HepG2 (cell line): Measurements from ENCODE around the gene TMEM129. TPM values are rescaled to one million over a fixed set of nuclear protein-coding genes. Genes with fewer than 3 reads are reported as not detected.

Experiments used
- ATAC-seq: fragments of 200-7000 bp; cut with Tn5 transposase; 3 replicates; pipeline ENCODE4 v1.9.1; 2020; ENCODE audit warnings: mild to moderate bottlenecking, moderate library complexity
- BruUV-seq: library from RNA; stranded (reverse); fragments of 400-500 nt; replicated peaks from 2 replicates; lab custom pipeline; 2021; lab: Mats Ljungman, UMichigan
- CTCF ChIA-PET: fragments of 300-600 bp; formaldehyde crosslinking; extraction: SDS; loops from one replicate; lab custom pipeline; 2021; ENCODE audit warnings: low total read pairs, inconsistent platforms, low intra/inter-chr PET ratio; lab: Yijun Ruan, JAX
- POLR2A ChIA-PET: fragments of 350-600 bp; sonication (Branson Sonifier 250); formaldehyde crosslinking; loops from one replicate; lab custom pipeline; 2020; ENCODE audit warnings: antibody characterized with exemption, inconsistent platforms; lab: Yijun Ruan, JAX
- DNase-seq: peaks from one replicate; pipeline ENCODE4 v3.0.0-alpha.2; 2015; ENCODE audit warnings: low spot score
- FAIRE-seq: peaks from 3 replicates; lab custom pipeline; 2011; peaks lifted over from hg19 to GRCh38; lab: Jason Lieb, UNC
- H2AFZ ChIP-seq: one replicate; pipeline ENCODE4 v1.6.1; 2011; ENCODE audit warnings: low read length, inconsistent platforms
- H3K27ac ChIP-seq: fragments of 300-600 bp; 3 replicates; pipeline ENCODE4 v1.8.0; 2011; ENCODE audit warnings: mixed run types, mild to moderate bottlenecking, mixed read lengths, low read length, inconsistent platforms; ENCODE audit not compliant: insufficient read depth; ENCODE audit errors: extremely low read length
- H3K27me3 ChIP-seq, 2 experiments: fragments of 200-600 bp in 1 of 2; 2 replicates in 1 of 2; 3 replicates in 1 of 2; pipeline versions ENCODE4 v1.6.0 to v1.8.0; 2011; ENCODE audit warnings: low read length in 2 of 2, mild to moderate bottlenecking in 2 of 2, moderate library complexity in 2 of 2, inconsistent platforms in 1 of 2; ENCODE audit not compliant: insufficient read depth in 2 of 2, control insufficient read depth in 1 of 2
- H3K36me3 ChIP-seq, 2 experiments: fragments of 200-600 bp in 1 of 2; replicated peaks in 1 of 2; 2 replicates in 1 of 2; 3 replicates in 1 of 2; pipeline versions ENCODE4 v1.5.1 to v1.8.0; 2011; ENCODE audit warnings: low read length in 2 of 2, inconsistent platforms in 1 of 2; ENCODE audit not compliant: insufficient read depth in 2 of 2, control insufficient read depth in 1 of 2
- H3K4me1 ChIP-seq: 2 replicates; pipeline ENCODE4 v1.5.1; 2012; ENCODE audit warnings: low read length, inconsistent platforms; ENCODE audit not compliant: insufficient read depth
- H3K4me2 ChIP-seq: 2 replicates; pipeline ENCODE4 v1.6.0; 2011; ENCODE audit warnings: low read depth, low read length, inconsistent platforms
- H3K4me3 ChIP-seq, 3 experiments: fragments of 200-600 bp in 1 of 3; sonication (generic), shearing (Covaris generic) in 1 of 3; replicated peaks in 1 of 3; 2 replicates each; pipeline ENCODE4 v1.5.1; 2011 to 2016; ENCODE audit warnings: low read length in 3 of 3, inconsistent platforms in 2 of 3, low read depth in 2 of 3, mild to moderate bottlenecking in 2 of 3, control low read depth in 1 of 3, mixed read lengths in 1 of 3; ENCODE audit not compliant: insufficient read depth in 1 of 3
- H3K79me2 ChIP-seq: one replicate; pipeline ENCODE4 v1.6.1; 2011; ENCODE audit warnings: low read length, inconsistent platforms; ENCODE audit not compliant: insufficient read depth
- H3K9ac ChIP-seq: 2 replicates; pipeline ENCODE4 v1.6.0; 2011; ENCODE audit warnings: mild to moderate bottlenecking, low read depth, low read length, inconsistent platforms; ENCODE audit not compliant: insufficient read depth
- H3K9me3 ChIP-seq: 2 replicates; pipeline ENCODE4 v1.5.1; 2012; ENCODE audit warnings: mild to moderate bottlenecking, low read length
- H4K20me1 ChIP-seq: 2 replicates; pipeline ENCODE4 v1.6.0; 2011; ENCODE audit warnings: inconsistent platforms, mild to moderate bottlenecking, low read length, moderate library complexity; ENCODE audit not compliant: insufficient read depth
- AGO1 ChIP-seq: fragments of 200-400 bp; formaldehyde crosslinking; IDR thresholded peaks from 2 replicates; pipeline ENCODE4 v1.6.1; 2017; ENCODE audit warnings: mild to moderate bottlenecking, low read depth, low read length, moderate library complexity; ENCODE audit not compliant: poor library complexity, severe bottlenecking
- ATRX ChIP-seq: sonication (generic); formaldehyde crosslinking; IDR thresholded peaks from 2 replicates; pipeline ENCODE4 v1.4.0; 2020; ENCODE audit warnings: missing genetic modification reagents, borderline replicate concordance
- FOXP1 ChIP-seq, 2 experiments: fragments of 450-650 bp in 1 of 2; IDR thresholded peaks; 2 replicates each; pipeline ENCODE4 v1.6.1; 2017 to 2018; ENCODE audit warnings: antibody characterized with exemption in 1 of 2
- HOXD1 ChIP-seq: sonication (generic); formaldehyde crosslinking; IDR thresholded peaks from 2 replicates; pipeline ENCODE4 v1.5.0; 2020; ENCODE audit warnings: missing genetic modification reagents
- SOX6 ChIP-seq, 2 experiments: fragments of 450-650 bp in 1 of 2; sonication (generic) in 1 of 2; formaldehyde crosslinking in 1 of 2; IDR thresholded peaks; 2 replicates each; pipeline versions ENCODE4 v1.4.0 to v1.6.1; 2017 to 2020; ENCODE audit warnings: antibody characterized with exemption in 1 of 2, mild to moderate bottlenecking in 1 of 2, missing genetic modification reagents in 1 of 2
- ZBTB7A ChIP-seq: sonication (generic); formaldehyde crosslinking; IDR thresholded peaks from 2 replicates; pipeline ENCODE4 v1.8.0; 2022; ENCODE audit warnings: mild to moderate bottlenecking, missing genetic modification reagents
- ZFX ChIP-seq: sonication (generic); formaldehyde crosslinking; IDR thresholded peaks from 2 replicates; pipeline ENCODE4 v1.4.0; 2020; ENCODE audit warnings: mild to moderate bottlenecking, low read depth, missing genetic modification reagents, moderate library complexity
- ZNF292 ChIP-seq: sonication (generic); formaldehyde crosslinking; IDR thresholded peaks from 2 replicates; pipeline ENCODE4 v1.8.1; 2022; ENCODE audit warnings: mild to moderate bottlenecking, low read depth, missing genetic modification reagents, borderline replicate concordance
- WGBS: methylation state at CpG from one replicate; pipeline ENCODE4 v1.1.6; 2017; ENCODE audit warnings: low lambda C conversion rate; 5-methylcytosine and 5-hydroxymethylcytosine counted together
- in situ Hi-C: cut with HindIII; loops from 2 replicates; pipeline ENCODE4 v1.10.0; 2017; ENCODE audit warnings: low pct_unique_long_range_greater_than_20kb; ENCODE audit not compliant: extremely low pct_ligation_motif_present
- intact Hi-C: fragments of 100-400 bp; cut with micrococcal nuclease; formaldehyde crosslinking; loops from one replicate; pipeline ENCODE4 v1.10.0; 2022; ENCODE audit not compliant: unreplicated experiment
- polyA plus RNA-seq, 8 experiments: library from polyadenylated mRNA; depleted of rRNA in 3 of 8; stranded (reverse) in 7 of 8; unstranded in 1 of 8; fragments of >200 nt; fragmentation: Illumina TruSeq in 4 of 8; extraction: Trizol in 4 of 8; gene quantifications; 2 replicates each; pipeline versions ENCODE4 v1.2.1 to v1.2.3, GENCODE V29; 2011 to 2016; ENCODE audit warnings: low read depth in 4 of 8, missing spikeins in 1 of 8, mixed read lengths in 1 of 8; ENCODE audit not compliant: insufficient read depth in 1 of 8
- total RNA-seq, 5 experiments: library from RNA; depleted of rRNA; stranded (reverse); fragments of >200 nt; fragmentation: Illumina TruSeq; extraction: Trizol; gene quantifications; 2 replicates each; pipeline ENCODE4 v1.2.3, GENCODE V29; 2016; ENCODE audit warnings: low read depth in 1 of 5
- TF ChIP-seq, protein P1 (sequence below): sonication (generic); formaldehyde crosslinking; IDR thresholded peaks from 2 replicates; pipeline ENCODE4 v1.8.1; 2023; ENCODE audit warnings: mild to moderate bottlenecking, missing genetic modification reagents
- TF ChIP-seq, protein P2 (sequence below): IDR thresholded peaks from 2 replicates; pipeline ENCODE4 v1.6.1; 2016; ENCODE audit warnings: mild to moderate bottlenecking
- TF ChIP-seq, protein P3 (sequence below): sonication (generic); formaldehyde crosslinking; IDR thresholded peaks from 2 replicates; pipeline ENCODE4 v1.8.1; 2023; ENCODE audit warnings: mild to moderate bottlenecking, moderate library complexity, missing genetic modification reagents
- TF ChIP-seq, protein P4 (sequence below): sonication (generic); formaldehyde crosslinking; IDR thresholded peaks from 2 replicates; pipeline ENCODE4 v1.4.0; 2020; ENCODE audit warnings: missing genetic modification reagents, borderline replicate concordance

Gene TMEM129
- total and polyA plus RNA-seq, 2 of the 13 experiments (the other 11 are each of a cell fraction or from before 2014, with no cell fraction given), result 19.0 to 25.8 TPM

DNA sequence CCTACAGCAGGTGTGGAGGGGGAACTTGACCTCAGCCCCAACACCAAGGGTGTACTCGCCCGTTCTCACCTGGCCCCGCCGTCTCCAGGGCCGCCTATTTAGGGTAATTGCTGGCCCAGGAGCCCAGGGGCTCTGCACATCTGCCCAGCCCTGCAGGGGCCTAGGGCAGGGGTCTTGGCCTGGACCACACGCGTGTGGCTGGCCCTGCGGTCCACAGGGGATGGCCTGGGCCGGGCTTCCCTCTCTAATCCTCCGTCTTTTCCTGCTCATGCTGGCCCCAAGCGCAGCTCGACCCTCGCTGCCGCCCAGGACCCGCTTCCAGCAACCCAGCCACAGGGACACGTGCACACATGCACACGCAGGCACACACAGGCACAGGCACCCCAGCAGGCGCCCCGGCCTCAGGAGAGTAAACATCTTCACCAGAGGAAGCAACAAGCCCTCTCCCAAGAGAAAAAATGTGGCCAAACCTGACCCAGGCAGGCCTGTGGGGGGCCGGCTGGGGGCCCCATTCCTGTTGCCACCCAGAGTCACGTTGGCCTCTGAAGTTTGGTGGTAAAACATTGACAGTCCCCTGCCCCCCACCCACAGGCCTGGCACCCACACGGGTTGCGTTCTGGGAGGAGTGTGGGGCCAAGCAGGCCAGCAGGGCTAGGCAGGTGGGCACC, 47.4 kb upstream of the TMEM129 start:
- ATAC-seq (no peak; the same call in 2 of the 3 replicates), FAIRE-seq (no peak), DNase-seq (peak; percentile 35)
- no peak overlapping the region for H2AFZ ChIP-seq
- H3K4me1 ChIP-seq, result peaks cover 86% of the 10 kb centered on the region
- H3K27me3 ChIP-seq, result no peaks in the 10 kb centered on the region
- ChIA-PET POLR2A (interaction anchor here (0.6 to 34.3 kb wide), 9 partner anchors 11 to 102 kb away, joined by 3 to 1258 read pairs (median 11); partner anchors contain the start of genes FGFR3 and NSD2), CTCF (interaction anchor here (1.3 to 1.8 kb wide), 2 partner anchors 22 to 41 kb away, joined by 5 read pairs; no protein-coding TSS in a partner anchor)
- WGBS, result 10% methylated on average over 5 of the region's 23 CpGs
- H3K4me3 ChIP-seq, result peak overlapping the region; percentile 51 to 67 (median 59)
- no peaks in the 10 kb centered on the region for H3K36me3 ChIP-seq
- H3K4me2 ChIP-seq, result peak overlapping the region; percentile 94
- peak overlapping the region; percentile 72 for H3K9ac ChIP-seq
- no peaks in the 10 kb centered on the region for H4K20me1 ChIP-seq
- in situ Hi-C loops, result no loop called here
- peak overlapping the region; percentile 83 for H3K27ac ChIP-seq
- H3K79me2 ChIP-seq, result no peaks in the 10 kb centered on the region
- no peaks in the 10 kb centered on the region for H3K9me3 ChIP-seq
- no TSS peak for BruUV-seq
- intact Hi-C loops, result no loop called here
- TF ChIP-seq ZBTB7A (CRISPR knock-in tag), result peak; percentile 66
- TF ChIP-seq SOX6 (IDR thresholded peaks at IDR 0.05), result no peak
- peak; percentile 40; the same call in 1 of the 2 replicates for TF ChIP-seq SOX6 (CRISPR knock-in tag; IDR thresholded peaks at IDR 0.05)
- TF ChIP-seq FOXP1 (IDR thresholded peaks at IDR 0.05), result no peak
- TF ChIP-seq FOXP1 (CRISPR knock-in tag; IDR thresholded peaks at IDR 0.05), result peak; percentile 71
- peak; percentile 89 for TF ChIP-seq AGO1
- peak; percentile 58; the same call in 1 of the 2 replicates for TF ChIP-seq ZFX
- TF ChIP-seq, protein P1, sequence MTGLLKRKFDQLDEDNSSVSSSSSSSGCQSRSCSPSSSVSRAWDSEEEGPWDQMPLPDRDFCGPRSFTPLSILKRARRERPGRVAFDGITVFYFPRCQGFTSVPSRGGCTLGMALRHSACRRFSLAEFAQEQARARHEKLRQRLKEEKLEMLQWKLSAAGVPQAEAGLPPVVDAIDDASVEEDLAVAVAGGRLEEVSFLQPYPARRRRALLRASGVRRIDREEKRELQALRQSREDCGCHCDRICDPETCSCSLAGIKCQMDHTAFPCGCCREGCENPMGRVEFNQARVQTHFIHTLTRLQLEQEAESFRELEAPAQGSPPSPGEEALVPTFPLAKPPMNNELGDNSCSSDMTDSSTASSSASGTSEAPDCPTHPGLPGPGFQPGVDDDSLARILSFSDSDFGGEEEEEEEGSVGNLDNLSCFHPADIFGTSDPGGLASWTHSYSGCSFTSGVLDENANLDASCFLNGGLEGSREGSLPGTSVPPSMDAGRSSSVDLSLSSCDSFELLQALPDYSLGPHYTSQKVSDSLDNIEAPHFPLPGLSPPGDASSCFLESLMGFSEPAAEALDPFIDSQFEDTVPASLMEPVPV (CRISPR knock-in tag), result 0 out of 2 replicates have a peak, but pooled peaks have one; percentile 85
- 0 out of 2 replicates have a peak, but pooled peaks have one; percentile 56 for TF ChIP-seq ZNF292 (CRISPR knock-in tag)
- TF ChIP-seq, protein P2, sequence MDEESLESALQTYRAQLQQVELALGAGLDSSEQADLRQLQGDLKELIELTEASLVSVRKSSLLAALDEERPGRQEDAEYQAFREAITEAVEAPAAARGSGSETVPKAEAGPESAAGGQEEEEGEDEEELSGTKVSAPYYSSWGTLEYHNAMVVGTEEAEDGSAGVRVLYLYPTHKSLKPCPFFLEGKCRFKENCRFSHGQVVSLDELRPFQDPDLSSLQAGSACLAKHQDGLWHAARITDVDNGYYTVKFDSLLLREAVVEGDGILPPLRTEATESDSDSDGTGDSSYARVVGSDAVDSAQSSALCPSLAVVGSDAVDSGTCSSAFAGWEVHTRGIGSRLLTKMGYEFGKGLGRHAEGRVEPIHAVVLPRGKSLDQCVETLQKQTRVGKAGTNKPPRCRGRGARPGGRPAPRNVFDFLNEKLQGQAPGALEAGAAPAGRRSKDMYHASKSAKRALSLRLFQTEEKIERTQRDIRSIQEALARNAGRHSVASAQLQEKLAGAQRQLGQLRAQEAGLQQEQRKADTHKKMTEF (CRISPR knock-in tag), result peak; percentile 46; the same call in 1 of the 2 replicates
- TF ChIP-seq, protein P3, sequence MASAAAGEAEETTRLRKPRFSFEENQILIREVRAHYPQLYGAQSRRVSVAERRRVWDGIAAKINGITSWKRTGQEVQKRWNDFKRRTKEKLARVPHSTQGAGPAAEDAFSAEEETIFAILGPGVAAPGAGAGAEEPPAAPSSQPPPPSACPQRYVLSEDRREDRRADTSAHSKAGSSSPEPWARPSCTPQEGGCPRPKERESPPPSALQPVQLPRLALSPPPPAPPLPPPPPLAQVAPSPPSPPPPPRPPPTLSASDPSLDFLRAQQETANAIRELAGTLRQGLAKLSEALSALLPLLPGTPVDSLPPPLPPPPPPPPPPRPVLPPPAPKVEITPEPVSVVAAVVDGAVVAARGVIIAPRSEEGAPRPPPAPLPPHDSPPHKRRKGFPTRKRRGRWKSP, result 0 out of 2 replicates have a peak, but pooled peaks have one; percentile 52
- TF ChIP-seq ATRX (CRISPR knock-in tag), result no peak
- TF ChIP-seq, protein P4, sequence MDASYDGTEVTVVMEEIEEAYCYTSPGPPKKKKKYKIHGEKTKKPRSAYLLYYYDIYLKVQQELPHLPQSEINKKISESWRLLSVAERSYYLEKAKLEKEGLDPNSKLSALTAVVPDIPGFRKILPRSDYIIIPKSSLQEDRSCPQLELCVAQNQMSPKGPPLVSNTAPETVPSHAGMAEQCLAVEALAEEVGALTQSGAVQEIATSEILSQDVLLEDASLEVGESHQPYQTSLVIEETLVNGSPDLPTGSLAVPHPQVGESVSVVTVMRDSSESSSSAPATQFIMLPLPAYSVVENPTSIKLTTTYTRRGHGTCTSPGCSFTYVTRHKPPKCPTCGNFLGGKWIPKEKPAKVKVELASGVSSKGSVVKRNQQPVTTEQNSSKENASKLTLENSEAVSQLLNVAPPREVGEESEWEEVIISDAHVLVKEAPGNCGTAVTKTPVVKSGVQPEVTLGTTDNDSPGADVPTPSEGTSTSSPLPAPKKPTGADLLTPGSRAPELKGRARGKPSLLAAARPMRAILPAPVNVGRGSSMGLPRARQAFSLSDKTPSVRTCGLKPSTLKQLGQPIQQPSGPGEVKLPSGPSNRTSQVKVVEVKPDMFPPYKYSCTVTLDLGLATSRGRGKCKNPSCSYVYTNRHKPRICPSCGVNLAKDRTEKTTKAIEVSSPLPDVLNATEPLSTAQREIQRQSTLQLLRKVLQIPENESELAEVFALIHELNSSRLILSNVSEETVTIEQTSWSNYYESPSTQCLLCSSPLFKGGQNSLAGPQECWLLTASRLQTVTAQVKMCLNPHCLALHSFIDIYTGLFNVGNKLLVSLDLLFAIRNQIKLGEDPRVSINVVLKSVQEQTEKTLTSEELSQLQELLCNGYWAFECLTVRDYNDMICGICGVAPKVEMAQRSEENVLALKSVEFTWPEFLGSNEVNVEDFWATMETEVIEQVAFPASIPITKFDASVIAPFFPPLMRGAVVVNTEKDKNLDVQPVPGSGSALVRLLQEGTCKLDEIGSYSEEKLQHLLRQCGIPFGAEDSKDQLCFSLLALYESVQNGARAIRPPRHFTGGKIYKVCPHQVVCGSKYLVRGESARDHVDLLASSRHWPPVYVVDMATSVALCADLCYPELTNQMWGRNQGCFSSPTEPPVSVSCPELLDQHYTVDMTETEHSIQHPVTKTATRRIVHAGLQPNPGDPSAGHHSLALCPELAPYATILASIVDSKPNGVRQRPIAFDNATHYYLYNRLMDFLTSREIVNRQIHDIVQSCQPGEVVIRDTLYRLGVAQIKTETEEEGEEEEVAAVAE (CRISPR knock-in tag), result no peak
- TF ChIP-seq HOXD1 (CRISPR knock-in tag), result no peak
